Panc1 (cell line): ENCODE results near the gene HPS6. TPM values are rescaled to one million over a fixed set of nuclear protein-coding genes. Genes with fewer than 3 reads are reported as not detected.

Experiments
- ATAC-seq: fragments of 200-7000 bp; cut with Tn5 transposase; 2 replicates; pipeline ENCODE4 v1.9.1; 2020; ENCODE audit warnings: mild to moderate bottlenecking, moderate library complexity
- Bru-seq: library from RNA; stranded (reverse); fragments of 400-500 nt; gene quantifications from one replicate; lab custom pipeline; 2021; lab: Mats Ljungman, UMichigan
- BruChase-seq, 2 experiments: library from RNA; stranded (reverse); fragments of 400-500 nt; gene quantifications; one replicate each; lab custom pipeline; 2021; lab: Mats Ljungman, UMichigan
- BruUV-seq: library from RNA; stranded (reverse); fragments of 400-500 nt; replicated peaks from 2 replicates; lab custom pipeline; 2021; lab: Mats Ljungman, UMichigan
- CTCF ChIA-PET: fragments of 300-600 bp; sonication (Branson Sonifier 250); formaldehyde crosslinking; loops from one replicate; lab custom pipeline; 2022; ENCODE audit warnings: antibody characterized with exemption; lab: Charles Lee
- POLR2A ChIA-PET: fragments of 300-600 bp; sonication (Branson Sonifier 250); formaldehyde crosslinking; loops from one replicate; lab custom pipeline; 2022; ENCODE audit warnings: antibody characterized with exemption; lab: Charles Lee
- DNase-seq: peaks from one replicate; pipeline ENCODE4 v3.0.0-alpha.2; 2010; ENCODE audit warnings: low read depth, low spot score
- H3K27ac ChIP-seq: 2 replicates; pipeline ENCODE4 v1.5.1; 2011; ENCODE audit warnings: mild to moderate bottlenecking, low read length, inconsistent platforms
- H3K27me3 ChIP-seq: fragments of 200-500 bp; sonication (Bioruptor generic); 2 replicates; pipeline ENCODE4 v1.6.0; 2014; ENCODE audit warnings: low read length, inconsistent platforms; ENCODE audit not compliant: control insufficient read depth, insufficient read depth
- H3K36me3 ChIP-seq: fragments of 200-500 bp; sonication (Bioruptor generic); 2 replicates; pipeline ENCODE4 v1.5.1; 2014; ENCODE audit warnings: inconsistent platforms, mild to moderate bottlenecking, low read length, moderate library complexity; ENCODE audit not compliant: control insufficient read depth, insufficient read depth
- H3K4me1 ChIP-seq: 2 replicates; pipeline ENCODE4 v1.5.1; 2011; ENCODE audit warnings: inconsistent platforms, mild to moderate bottlenecking, low read length, moderate library complexity; ENCODE audit not compliant: control insufficient read depth, insufficient read depth
- H3K4me3 ChIP-seq, 2 experiments: 2 replicates each; pipeline ENCODE4 v1.5.1; 2011 to 2012; ENCODE audit warnings: low read depth in 2 of 2, low read length in 2 of 2, mild to moderate bottlenecking in 2 of 2, inconsistent platforms in 1 of 2, moderate library complexity in 1 of 2
- H3K9me3 ChIP-seq: fragments of 200-500 bp; sonication (Bioruptor generic); 2 replicates; pipeline ENCODE4 v1.5.1; 2014; ENCODE audit warnings: low read depth, mild to moderate bottlenecking, inconsistent platforms, low read length, moderate library complexity; ENCODE audit not compliant: control insufficient read depth, insufficient read depth
- CTCF ChIP-seq: fragments of 450-650 bp; IDR thresholded peaks from 2 replicates; pipeline ENCODE4 v1.5.1; 2017; ENCODE audit warnings: mild to moderate bottlenecking
- POLR2AphosphoS5 ChIP-seq: IDR thresholded peaks from 2 replicates; pipeline ENCODE4 v1.6.1; 2012; ENCODE audit warnings: mild to moderate bottlenecking, low read depth, low read length, moderate library complexity
- REST ChIP-seq, 2 experiments: IDR thresholded peaks; 2 replicates each; pipeline ENCODE4 v1.6.1; 2011 to 2012; ENCODE audit warnings: low read depth in 2 of 2, control low read depth in 1 of 2, low read length in 1 of 2, mild to moderate bottlenecking in 1 of 2, moderate library complexity in 1 of 2; ENCODE audit not compliant: insufficient read depth in 1 of 2
- SIN3A ChIP-seq: IDR thresholded peaks from 2 replicates; pipeline ENCODE4 v1.6.1; 2012; ENCODE audit warnings: low read depth, mild to moderate bottlenecking, low read length, moderate library complexity, borderline replicate concordance; ENCODE audit not compliant: insufficient read depth
- TCF7L2 ChIP-seq: IDR thresholded peaks from 2 replicates; pipeline ENCODE4 v1.6.1; 2011; ENCODE audit warnings: mild to moderate bottlenecking, low read depth, low read length, inconsistent platforms
- in situ Hi-C: cut with HindIII; loops from 2 replicates; pipeline ENCODE4 v1.10.0; 2016; ENCODE audit warnings: low sequenced_read_pairs, low pct_unique_long_range_greater_than_20kb
- intact Hi-C: fragments of 100-400 bp; cut with micrococcal nuclease; formaldehyde crosslinking; loops from one replicate; pipeline ENCODE4 v1.10.0; 2022; ENCODE audit not compliant: unreplicated experiment
- long read RNA-seq: library from polyadenylated mRNA; unstranded; transcript quantifications from one replicate; pipeline ENCODE4 v2.0.0, GENCODE V29; 2021; ENCODE audit not compliant: unreplicated experiment
- polyA plus RNA-seq: library from polyadenylated mRNA; unstranded; fragments of >200 nt; gene quantifications from one replicate; pipeline ENCODE4 v1.2.1, GENCODE V29; 2012; ENCODE audit warnings: missing spikeins; ENCODE audit not compliant: insufficient read length
- total RNA-seq: library from RNA; stranded (reverse); gene quantifications from one replicate; pipeline ENCODE4 v1.2.1, GENCODE V29; 2021; ENCODE audit not compliant: unreplicated experiment

The HPS6 gene
- total RNA-seq (34.5 TPM), Bru-seq, nascent RNA (percentile 69 among the genes with signal in this experiment), BruChase-seq, experiment 1, labeled RNA remaining after a 2-hour chase (percentile 96 among the genes with signal in this experiment), BruChase-seq, experiment 2, labeled RNA remaining after a 6-hour chase (percentile 49 among the genes with signal in this experiment)
- 32.4 TPM for polyA plus RNA-seq
- long read RNA-seq, transcript HPS6-201 (1 exons, 2,649 nt): major isoform, 112 of 112 reads
- long read RNA-seq, partial matches to known transcripts: 0 of 112 reads
- long read RNA-seq, other reads (novel, unspliced or antisense): 0 of 112 reads

GRCh38 chr10:102064868-102065560, at the start of gene HPS6:
Gene HPS6, plus strand, starts transcription at chr10:102065349. Its CDS starts 126 bp downstream, at chr10:102065475.
- CTCF ChIA-PET: interaction anchor here (0.6 kb wide), 1 partner anchor 164 kb away, joined by 3 read pairs; no protein-coding TSS in a partner anchor
- ATAC-seq: peak; percentile 97
- Histone ChIP-seq H3K27ac (peak within 1 kb of the TSS; percentile 88), H3K9me3 (no peaks in the 10 kb centered on the region), H3K4me3 (peak within 1 kb of the TSS; percentile 77), H3K4me1 (peaks cover 20% of the 10 kb centered on the region), H3K36me3 (no peaks in the 10 kb centered on the region), H3K27me3 (no peaks in the 10 kb centered on the region)
- BruUV-seq: no TSS peak
- TF ChIP-seq TCF7L2 (no peak), REST (IDR thresholded peaks at IDR 0.05; ENCODE audit: insufficient read depth in 1 of 2, low read depth in 2 of 2, low read length in 1 of 2) (no peak), SIN3A (peak; percentile 94; the same call in 1 of the 2 replicates), POLR2AphosphoS5 (peak; percentile 88), CTCF (no peak; the same call in 1 of the 2 replicates)
- in situ Hi-C loops: no loop called here
- DNase-seq: peak; percentile 47
- POLR2A ChIA-PET: interaction anchor here (0.5 to 0.9 kb wide), 2 partner anchors 14 to 193 kb away, joined by 3 to 7 read pairs; no protein-coding TSS in a partner anchor
- intact Hi-C loops: no loop called here

- H3K27me3 ChIP-seq: no peaks in the 10 kb centered on the region
- intact Hi-C loops (no loop called here), in situ Hi-C loops (no loop called here)
- no peaks in the 10 kb centered on the region for H3K4me1 ChIP-seq
- no peaks in the 10 kb centered on the region for H3K9me3 ChIP-seq
- TF ChIP-seq REST (IDR thresholded peaks at IDR 0.05; ENCODE audit: insufficient read depth in 1 of 2, low read depth in 2 of 2, low read length in 1 of 2) (no peak), CTCF (no peak), SIN3A (no peak), POLR2AphosphoS5 (no peak), TCF7L2 (no peak)
- POLR2A ChIA-PET: interaction anchor here (0.6 kb wide), 1 partner anchor 40 kb away, joined by 3 read pairs; the partner anchor contains the start of gene ARMH3
- H3K4me3 ChIP-seq: no peak overlapping the region
- ATAC-seq: no peak
- H3K36me3 ChIP-seq: peaks cover 2% of the 10 kb centered on the region; the same call in 1 of the 2 replicates
- no peak overlapping the region for H3K27ac ChIP-seq
- CTCF ChIA-PET: interaction anchor here (0.6 kb wide), 1 partner anchor 105 kb away, joined by 4 read pairs; no protein-coding TSS in a partner anchor
- no peak for DNase-seq
- no TSS peak for BruUV-seq
These were observed 48.7 kb upstream of the HPS6 start for GRCh38 chr10:102016416-102016815.
